Trophoblast cell (in vitro differentiated cells and primary cell): ENCODE results near the gene PTPN18.

Source experiments
- DNase-seq, 2 donors: peaks; one replicate each; pipeline ENCODE4 v3.0.0-alpha.2; 2016
- H2AFZ ChIP-seq: 2 replicates; pipeline ENCODE4 v1.6.1; 2013; ENCODE audit warnings: low read length, moderate library complexity, mild to moderate bottlenecking; ENCODE audit not compliant: insufficient read depth, poor library complexity
- H2AK5ac ChIP-seq: 2 replicates; pipeline ENCODE4 v1.6.1; 2013; ENCODE audit warnings: mild to moderate bottlenecking, low read length
- H2BK120ac ChIP-seq: 2 replicates; pipeline ENCODE4 v1.6.1; 2013; ENCODE audit warnings: low read length, mild to moderate bottlenecking, moderate library complexity; ENCODE audit not compliant: insufficient read depth, poor library complexity
- H2BK12ac ChIP-seq: 2 replicates; pipeline ENCODE4 v1.6.1; 2013; ENCODE audit warnings: mild to moderate bottlenecking, low read length, moderate library complexity
- H2BK5ac ChIP-seq: 2 replicates; pipeline ENCODE4 v1.6.1; 2013; ENCODE audit warnings: low read length, low read depth, moderate library complexity, mild to moderate bottlenecking; ENCODE audit not compliant: poor library complexity
- H3K14ac ChIP-seq: 2 replicates; pipeline ENCODE4 v1.6.1; 2013; ENCODE audit warnings: mild to moderate bottlenecking, low read length
- H3K18ac ChIP-seq: 2 replicates; pipeline ENCODE4 v1.6.1; 2013; ENCODE audit warnings: mild to moderate bottlenecking, low read length
- H3K23ac ChIP-seq: 2 replicates; pipeline ENCODE4 v1.6.1; 2013; ENCODE audit warnings: low read length
- H3K27ac ChIP-seq: 2 replicates; pipeline ENCODE4 v1.5.1; 2013; ENCODE audit warnings: low read depth, mild to moderate bottlenecking, inconsistent platforms, low read length, moderate library complexity
- H3K27me3 ChIP-seq: 2 replicates; pipeline ENCODE4 v1.6.1; 2013; ENCODE audit warnings: inconsistent platforms, mild to moderate bottlenecking, low read length, moderate library complexity; ENCODE audit not compliant: insufficient read depth
- H3K36me3 ChIP-seq, 2 experiments: 1 replicate in 1 of 2; 2 replicates in 1 of 2; pipeline ENCODE4 v1.6.1; 2013; ENCODE audit warnings: low read length in 2 of 2, mild to moderate bottlenecking in 2 of 2, moderate library complexity in 1 of 2; ENCODE audit not compliant: insufficient read depth in 2 of 2, control insufficient read depth in 1 of 2
- H3K4ac ChIP-seq: 2 replicates; pipeline ENCODE4 v1.6.1; 2013; ENCODE audit warnings: low read depth, mild to moderate bottlenecking, low read length, moderate library complexity
- H3K4me1 ChIP-seq, 2 experiments: 1 replicate in 1 of 2; 2 replicates in 1 of 2; pipeline ENCODE4 v1.6.1; 2013; ENCODE audit warnings: low read length in 2 of 2, mild to moderate bottlenecking in 2 of 2, moderate library complexity in 1 of 2; ENCODE audit not compliant: insufficient read depth in 2 of 2, control insufficient read depth in 1 of 2
- H3K4me2 ChIP-seq: 2 replicates; pipeline ENCODE4 v1.6.1; 2013; ENCODE audit warnings: inconsistent platforms, mild to moderate bottlenecking, low read length, moderate library complexity
- H3K4me3 ChIP-seq: 2 replicates; pipeline ENCODE4 v1.5.1; 2013; ENCODE audit warnings: mild to moderate bottlenecking, low read depth, low read length, inconsistent platforms
- H3K79me1 ChIP-seq: one replicate; pipeline ENCODE4 v1.6.1; 2013; ENCODE audit warnings: low read length
- H3K79me2 ChIP-seq: 2 replicates; pipeline ENCODE4 v1.6.1; 2013; ENCODE audit warnings: low read length, mild to moderate bottlenecking; ENCODE audit not compliant: control insufficient read depth, insufficient read depth, poor library complexity
- H3K9ac ChIP-seq: 2 replicates; pipeline ENCODE4 v1.6.1; 2013; ENCODE audit warnings: mild to moderate bottlenecking, low read length
- H3K9me3 ChIP-seq: 2 replicates; pipeline ENCODE4 v1.6.1; 2013; ENCODE audit warnings: low read depth, mild to moderate bottlenecking, control low read depth, inconsistent platforms, low read length; ENCODE audit not compliant: insufficient read depth
- H4K12ac ChIP-seq: 2 replicates; pipeline ENCODE4 v1.6.1; 2013; ENCODE audit warnings: low read depth, mild to moderate bottlenecking, low read length, moderate library complexity
- H4K8ac ChIP-seq: 2 replicates; pipeline ENCODE4 v1.6.1; 2013; ENCODE audit warnings: low read depth, mild to moderate bottlenecking, low read length, moderate library complexity
- H4K91ac ChIP-seq: one replicate; pipeline ENCODE4 v1.6.1; 2013; ENCODE audit warnings: low read depth, mild to moderate bottlenecking, low read length, moderate library complexity
- WGBS: extraction: QIAGEN DNeasy Blood & Tissue Kit; methylation state at CpG from one replicate; pipeline ENCODE4 v1.1.7; 2013; ENCODE audit warnings: missing lambda C conversion rate; ENCODE audit not compliant: insufficient read length, insufficient coverage; ENCODE audit errors: extremely low coverage; 5-methylcytosine and 5-hydroxymethylcytosine counted together

The PTPN18 gene

GRCh38 chr2:130359466-130359865 is 3.6 kb downstream of the PTPN18 start:
- Histone ChIP-seq H2BK5ac (no peak overlapping the region), H3K27ac (no peak overlapping the region), H3K36me3 (no peaks in the 10 kb centered on the region), H3K23ac (no peak overlapping the region), H2BK12ac (no peak overlapping the region), H3K4me3 (no peak overlapping the region), H3K27me3 (no peaks in the 10 kb centered on the region), H3K4me2 (no peak overlapping the region), H2BK120ac (no peak overlapping the region), H3K4me1 (peaks cover 0 to 7% of the 10 kb centered on the region in 2 experiments), H4K8ac (no peak overlapping the region), H2AK5ac (no peak overlapping the region), H3K4ac (no peak overlapping the region), H4K91ac (no peak overlapping the region), H2AFZ (no peak overlapping the region), H3K14ac (no peak overlapping the region), H3K9me3 (peaks cover 5% of the 10 kb centered on the region), H3K9ac (no peak overlapping the region), H4K12ac (no peak overlapping the region), H3K79me2 (peaks cover 6% of the 10 kb centered on the region), H3K79me1 (peaks cover 4% of the 10 kb centered on the region), H3K18ac (no peak overlapping the region)
- no peak for DNase-seq
- WGBS: no CpG with 5 or more reads among the region's 5 CpGs

DNA sequence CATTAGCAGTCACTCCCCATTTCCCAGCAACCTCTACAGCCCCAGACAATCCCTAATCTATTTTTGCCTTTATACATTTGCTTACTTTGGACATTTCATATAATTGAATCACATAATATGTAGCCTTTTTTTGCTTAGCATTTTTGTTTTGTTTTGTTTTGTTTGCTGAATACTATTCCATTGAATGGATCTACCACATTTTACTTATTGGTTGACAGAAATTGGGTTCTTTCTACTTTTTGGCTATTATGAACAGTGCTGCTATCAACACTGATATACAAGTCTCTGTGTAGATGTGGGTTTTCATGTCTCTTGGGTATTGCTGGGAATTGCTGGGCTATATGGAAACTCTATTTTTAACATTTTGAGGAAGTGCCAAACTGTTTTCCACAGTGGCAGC is 7.6 kb downstream of the PTPN18 start:
- Histone ChIP-seq H2AK5ac (no peak overlapping the region), H3K14ac (no peak overlapping the region), H3K9ac (no peak overlapping the region), H3K79me1 (no peaks in the 10 kb centered on the region), H3K4ac (no peak overlapping the region), H3K9me3 (no peaks in the 10 kb centered on the region), H3K36me3 (peaks cover 0 to 1% of the 10 kb centered on the region in 2 experiments), H3K27me3 (no peaks in the 10 kb centered on the region), H3K79me2 (no peaks in the 10 kb centered on the region), H4K91ac (no peak overlapping the region), H2BK5ac (no peak overlapping the region), H4K8ac (no peak overlapping the region), H2BK12ac (no peak overlapping the region), H3K18ac (no peak overlapping the region), H4K12ac (no peak overlapping the region), H3K4me3 (no peak overlapping the region), H3K27ac (no peak overlapping the region), H2BK120ac (no peak overlapping the region), H3K4me1 (no peaks in the 10 kb centered on the region), H3K4me2 (no peak overlapping the region), H2AFZ (no peak overlapping the region), H3K23ac (no peak overlapping the region)
- DNase-seq: no peak

DNA sequence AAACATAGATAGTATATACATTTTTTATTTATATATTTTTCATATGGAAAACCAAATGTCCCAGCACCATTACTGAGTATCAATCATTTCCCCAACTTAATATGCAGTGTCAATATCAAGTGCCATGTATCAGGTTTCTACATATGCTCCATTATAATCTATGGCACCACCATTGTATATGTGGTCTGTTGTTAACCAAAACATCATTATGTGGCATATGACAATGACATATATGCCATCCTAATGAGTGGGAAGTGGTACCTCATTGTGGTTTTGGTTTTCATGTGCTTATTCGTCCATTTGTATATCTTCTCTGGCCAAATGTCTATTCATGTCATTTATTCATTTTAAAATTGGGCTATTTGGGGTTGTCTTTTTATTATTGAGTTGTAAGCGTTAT is 9.2 kb downstream of the PTPN18 start:
- Histone ChIP-seq H3K4me1 (no peaks in the 10 kb centered on the region), H3K9me3 (no peaks in the 10 kb centered on the region), H3K36me3 (peaks cover 0 to 1% of the 10 kb centered on the region in 2 experiments), H3K14ac (no peak overlapping the region), H3K18ac (no peak overlapping the region), H3K27me3 (no peaks in the 10 kb centered on the region), H3K27ac (no peak overlapping the region), H2BK12ac (no peak overlapping the region), H3K9ac (no peak overlapping the region), H2BK120ac (no peak overlapping the region), H2BK5ac (no peak overlapping the region), H4K12ac (no peak overlapping the region), H3K79me2 (no peaks in the 10 kb centered on the region), H3K79me1 (no peaks in the 10 kb centered on the region), H3K4ac (no peak overlapping the region), H4K8ac (no peak overlapping the region), H2AFZ (no peak overlapping the region), H3K4me3 (no peak overlapping the region), H3K4me2 (no peak overlapping the region), H4K91ac (no peak overlapping the region), H3K23ac (no peak overlapping the region), H2AK5ac (no peak overlapping the region)
- no peak for DNase-seq
- WGBS: no CpG with 5 or more reads among the region's 2 CpGs

- Histone ChIP-seq H3K23ac (no peak overlapping the region), H4K91ac (no peak overlapping the region)
Measured at GRCh38 chr2:130365963-130366362, 10.1 kb downstream of the PTPN18 start.

More at GRCh38 chr2:130365963-130366362, 10.1 kb downstream of the PTPN18 start:
- Histone ChIP-seq H3K4ac (no peak overlapping the region), H2AK5ac (no peak overlapping the region), H2BK120ac (no peak overlapping the region), H2BK12ac (no peak overlapping the region), H3K27ac (no peak overlapping the region), H4K8ac (no peak overlapping the region), H3K4me2 (no peak overlapping the region), H3K4me1 (no peaks in the 10 kb centered on the region), H3K79me2 (no peaks in the 10 kb centered on the region), H2BK5ac (no peak overlapping the region), H3K14ac (no peak overlapping the region), H3K36me3 (peaks cover 2 to 6% of the 10 kb centered on the region in 2 experiments), H3K27me3 (no peaks in the 10 kb centered on the region), H3K9ac (no peak overlapping the region), H3K18ac (no peak overlapping the region), H4K12ac (no peak overlapping the region), H2AFZ (no peak overlapping the region), H3K79me1 (no peaks in the 10 kb centered on the region), H3K4me3 (no peak overlapping the region), H3K9me3 (no peaks in the 10 kb centered on the region)
- no CpG with 5 or more reads among the region's 2 CpGs for WGBS
- DNase-seq: no peak
